ENCODE results near the gene CPSF4L. TPM values are rescaled to one million over a fixed set of nuclear protein-coding genes. Genes with fewer than 3 reads are reported as not detected.
A peak's percentile ranks its signal among the peaks of the same experiment; 100 is the strongest.

CPSF4L gene
- total and polyA plus RNA-seq, 2 of the 13 experiments (the other 11 are each of a cell fraction or from before 2014, with no cell fraction given), result 0.73 to 1.6 TPM

GRCh38 chr17:73288534-73289302 is 27.0 kb upstream of the CPSF4L start (continued):
- TF ChIP-seq ZMYM2 (CRISPR knock-in tag; IDR thresholded peaks at IDR 0.05) (peak; percentile 99), SALL1 (CRISPR knock-in tag; IDR thresholded peaks at IDR 0.05) (peak; percentile 98), RFX3 (CRISPR knock-in tag; IDR thresholded peaks at IDR 0.05) (no peak), ZNF747 (CRISPR knock-in tag; IDR thresholded peaks at IDR 0.05; ENCODE audit: borderline replicate concordance) (peak; percentile 95), ZSCAN9 (CRISPR knock-in tag; IDR thresholded peaks at IDR 0.05; ENCODE audit: borderline replicate concordance) (peak; percentile 65; the same call in 1 of the 2 replicates), ZNF543 (CRISPR knock-in tag; IDR thresholded peaks at IDR 0.05) (0 out of 2 replicates have a peak, but pooled peaks have one; percentile 36), DR1 (CRISPR knock-in tag; IDR thresholded peaks at IDR 0.05) (no peak; the same call in 1 of the 2 replicates), PHF5A (CRISPR knock-in tag; IDR thresholded peaks at IDR 0.05; ENCODE audit: low read depth, unreplicated experiment) (peak; percentile 74), ZNF556 (CRISPR knock-in tag; IDR thresholded peaks at IDR 0.05; ENCODE audit: borderline replicate concordance) (peak; percentile 78; the same call in 1 of the 2 replicates), ZNF572 (CRISPR knock-in tag; IDR thresholded peaks at IDR 0.05) (peak; percentile 90), NR1H2 (CRISPR knock-in tag; IDR thresholded peaks at IDR 0.05; ENCODE audit: borderline replicate concordance, low read depth) (no peak), ZNF614 (CRISPR knock-in tag; IDR thresholded peaks at IDR 0.05; ENCODE audit: borderline replicate concordance) (peak; percentile 93), ZNF616 (CRISPR knock-in tag; IDR thresholded peaks at IDR 0.05; ENCODE audit: low read depth) (0 out of 2 replicates have a peak, but pooled peaks have one; percentile 63), CSRNP2 (CRISPR knock-in tag; conservative IDR thresholded peaks at IDR 0.05; ENCODE audit: low read depth) (no peak), HOXA3 (CRISPR knock-in tag; IDR thresholded peaks at IDR 0.05) (peak; percentile 88), CHD2 (IDR thresholded peaks at IDR 0.05; ENCODE audit: low read depth, low read length) (no peak), ZBTB38 (CRISPR knock-in tag; IDR thresholded peaks at IDR 0.05) (peak; percentile 92), HNRNPL (IDR thresholded peaks at IDR 0.05; ENCODE audit: low read depth, low read length) (peak; percentile 99), ZNF629 (CRISPR knock-in tag; conservative IDR thresholded peaks at IDR 0.05) (peak; percentile 55; the same call in 1 of the 2 replicates), CCDC6 (CRISPR knock-in tag; IDR thresholded peaks at IDR 0.05) (peak; percentile 36; the same call in 1 of the 2 replicates), ZNF205 (CRISPR knock-in tag; IDR thresholded peaks at IDR 0.05) (peak; percentile 37; the same call in 1 of the 2 replicates), TARDBP (CRISPR knock-in tag; IDR thresholded peaks at IDR 0.05) (peak; percentile 99), MTF1 (CRISPR knock-in tag; IDR thresholded peaks at IDR 0.05) (no peak), ZNF503 (CRISPR knock-in tag; IDR thresholded peaks at IDR 0.05) (peak; percentile 78; the same call in 1 of the 2 replicates), ZNF550 (CRISPR knock-in tag; IDR thresholded peaks at IDR 0.05; ENCODE audit: borderline replicate concordance) (0 out of 2 replicates have a peak, but pooled peaks have one; percentile 31), GATA4 (IDR thresholded peaks at IDR 0.05; ENCODE audit: borderline replicate concordance, low read depth) (peak; percentile 87), ZNF724P (CRISPR knock-in tag; IDR thresholded peaks at IDR 0.05; ENCODE audit: borderline replicate concordance) (no peak), PLRG1 (conservative IDR thresholded peaks at IDR 0.05) (no peak), MAF1 (CRISPR knock-in tag; IDR thresholded peaks at IDR 0.05; ENCODE audit: borderline replicate concordance) (0 out of 2 replicates have a peak, but pooled peaks have one; percentile 36), ZNF589 (CRISPR knock-in tag; conservative IDR thresholded peaks at IDR 0.05) (peak; percentile 84)

Measured in HepG2 (cell line).